ENCODE data around the gene L3MBTL3.

The L3MBTL3 gene

GRCh38 chr6:130026859-130027258, 8.5 kb downstream of the L3MBTL3 start:
- no peak overlapping the region for H3K4me3 ChIP-seq (ENCODE audit: low read depth, low read length)
- TF ChIP-seq, protein P1, sequence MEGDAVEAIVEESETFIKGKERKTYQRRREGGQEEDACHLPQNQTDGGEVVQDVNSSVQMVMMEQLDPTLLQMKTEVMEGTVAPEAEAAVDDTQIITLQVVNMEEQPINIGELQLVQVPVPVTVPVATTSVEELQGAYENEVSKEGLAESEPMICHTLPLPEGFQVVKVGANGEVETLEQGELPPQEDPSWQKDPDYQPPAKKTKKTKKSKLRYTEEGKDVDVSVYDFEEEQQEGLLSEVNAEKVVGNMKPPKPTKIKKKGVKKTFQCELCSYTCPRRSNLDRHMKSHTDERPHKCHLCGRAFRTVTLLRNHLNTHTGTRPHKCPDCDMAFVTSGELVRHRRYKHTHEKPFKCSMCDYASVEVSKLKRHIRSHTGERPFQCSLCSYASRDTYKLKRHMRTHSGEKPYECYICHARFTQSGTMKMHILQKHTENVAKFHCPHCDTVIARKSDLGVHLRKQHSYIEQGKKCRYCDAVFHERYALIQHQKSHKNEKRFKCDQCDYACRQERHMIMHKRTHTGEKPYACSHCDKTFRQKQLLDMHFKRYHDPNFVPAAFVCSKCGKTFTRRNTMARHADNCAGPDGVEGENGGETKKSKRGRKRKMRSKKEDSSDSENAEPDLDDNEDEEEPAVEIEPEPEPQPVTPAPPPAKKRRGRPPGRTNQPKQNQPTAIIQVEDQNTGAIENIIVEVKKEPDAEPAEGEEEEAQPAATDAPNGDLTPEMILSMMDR (IDR thresholded peaks at IDR 0.05; ENCODE audit: borderline replicate concordance, insufficient read depth, low read depth, low read length) = no peak

DNA sequence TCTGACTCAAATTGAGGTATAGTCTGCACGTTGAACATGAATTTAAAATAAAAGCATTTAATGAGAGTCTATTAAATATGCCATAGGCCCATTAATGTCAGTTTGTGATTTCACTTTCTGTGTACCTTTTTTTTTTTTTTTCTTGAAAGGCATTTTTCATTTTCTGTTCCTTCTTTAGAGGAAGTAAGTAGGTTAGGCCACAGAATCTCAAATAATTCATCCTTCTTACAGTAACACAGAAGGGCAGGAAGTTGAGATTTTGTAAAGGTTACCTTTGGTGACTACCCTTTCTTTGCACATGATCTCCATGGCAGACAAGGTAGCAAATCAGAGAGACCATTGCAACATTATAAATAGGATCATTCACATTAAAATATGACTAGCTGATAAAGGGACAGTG, 9.6 kb downstream of the L3MBTL3 start:
- H3K4me3 ChIP-seq (ENCODE audit: low read depth, low read length) = no peak overlapping the region
- TF ChIP-seq, protein P1 (IDR thresholded peaks at IDR 0.05; ENCODE audit: borderline replicate concordance, insufficient read depth, low read depth, low read length) = no peak

GRCh38 chr6:130029163-130029562, 10.8 kb downstream of the L3MBTL3 start:
- H3K4me3 ChIP-seq (ENCODE audit: low read depth, low read length) = no peak overlapping the region
- TF ChIP-seq, protein P1 (IDR thresholded peaks at IDR 0.05; ENCODE audit: borderline replicate concordance, insufficient read depth, low read depth, low read length) = no peak

DNA sequence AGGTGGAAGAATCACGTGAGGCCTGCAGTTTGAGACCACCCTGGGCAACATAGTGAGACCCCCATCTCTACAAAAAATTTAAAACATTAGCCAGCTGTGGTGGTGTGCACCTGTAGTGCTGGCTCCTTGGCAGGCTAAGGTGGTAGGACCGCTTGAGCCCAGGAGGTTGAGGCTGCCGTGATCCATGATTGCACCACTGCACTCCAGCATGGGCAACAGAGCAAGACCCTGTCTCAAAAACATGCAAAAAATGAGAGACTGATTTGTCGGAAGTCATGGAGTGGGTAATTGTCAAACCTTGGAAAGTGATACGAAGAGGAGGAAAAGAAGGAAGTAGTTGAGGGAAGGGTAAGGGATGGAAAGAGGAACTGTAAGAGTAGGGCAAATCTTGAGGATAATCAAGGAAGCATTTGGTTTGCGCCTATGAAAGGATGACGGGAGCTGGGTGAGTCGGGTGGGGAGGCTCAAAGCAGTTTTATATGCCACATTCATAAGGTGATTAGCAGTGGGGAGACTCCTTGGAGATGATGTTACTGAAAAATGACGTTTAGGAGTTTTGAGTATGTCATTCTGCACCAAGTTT, 14.5 kb downstream of the L3MBTL3 start:
- no peak overlapping the region for H3K4me3 ChIP-seq (ENCODE audit: low read depth, low read length)
- TF ChIP-seq, protein P1 (IDR thresholded peaks at IDR 0.05; ENCODE audit: borderline replicate concordance, insufficient read depth, low read depth, low read length) = no peak

DNA sequence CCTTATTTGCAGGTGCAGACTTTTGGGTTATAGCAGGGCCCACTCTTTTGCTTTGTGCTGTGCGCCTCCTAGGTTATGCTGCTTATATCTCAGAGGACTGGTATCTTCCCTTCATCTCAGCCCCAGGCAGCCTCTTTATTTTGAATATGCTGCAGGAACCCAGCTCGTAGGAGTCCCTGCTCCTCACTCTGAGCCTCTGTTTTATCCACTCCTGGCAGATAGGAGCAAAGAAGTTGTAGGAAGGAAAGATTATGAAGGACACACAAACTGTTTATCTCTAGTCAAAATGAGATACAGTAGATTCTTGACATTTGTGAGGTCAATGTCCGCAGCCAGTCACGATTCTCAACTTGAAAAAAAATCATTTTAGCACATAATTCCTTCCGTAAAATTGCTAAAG, 15.6 kb downstream of the L3MBTL3 start:
- H3K4me3 ChIP-seq (ENCODE audit: low read depth, low read length) = no peak overlapping the region
- TF ChIP-seq, protein P1 (IDR thresholded peaks at IDR 0.05; ENCODE audit: borderline replicate concordance, insufficient read depth, low read depth, low read length) = no peak

- TF ChIP-seq, protein P1 (IDR thresholded peaks at IDR 0.05; ENCODE audit: borderline replicate concordance, insufficient read depth, low read depth, low read length) = no peak
- no peak overlapping the region for H3K4me3 ChIP-seq (ENCODE audit: low read depth, low read length)
Observed at GRCh38 chr6:130034378-130035146, 16.2 kb downstream of the L3MBTL3 start.

DNA sequence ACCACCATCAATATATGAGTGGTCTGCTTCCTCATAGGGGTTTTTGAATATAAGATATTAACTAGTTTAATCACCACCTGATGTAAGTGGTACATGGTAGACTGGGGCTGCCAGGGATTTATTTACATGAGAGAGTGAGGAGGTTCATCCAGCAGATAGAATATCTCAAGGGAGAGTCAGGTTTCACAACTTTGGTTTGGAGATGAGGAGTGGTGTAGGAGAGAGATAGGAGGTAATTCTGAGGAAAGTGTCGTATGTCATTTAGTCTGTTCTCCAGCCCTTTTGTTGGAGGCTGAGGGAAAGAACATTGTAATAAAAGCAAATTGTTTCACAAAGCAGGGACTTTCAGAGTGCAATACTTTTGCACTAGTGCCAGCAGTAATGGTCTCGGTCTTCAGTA, 16.8 kb downstream of the L3MBTL3 start:
- TF ChIP-seq, protein P1 (IDR thresholded peaks at IDR 0.05; ENCODE audit: borderline replicate concordance, insufficient read depth, low read depth, low read length) = no peak
- no peak overlapping the region for H3K4me3 ChIP-seq (ENCODE audit: low read depth, low read length)
